ENCODE results near the gene CRYGN. TPM values are rescaled to one million over a fixed set of nuclear protein-coding genes. Genes with fewer than 3 reads are reported as not detected.

The CRYGN gene
- total and polyA plus RNA-seq, 9 of the 15 experiments (the other 6 are each of a cell fraction or from before 2014, with no cell fraction given) = not detected

DNA sequence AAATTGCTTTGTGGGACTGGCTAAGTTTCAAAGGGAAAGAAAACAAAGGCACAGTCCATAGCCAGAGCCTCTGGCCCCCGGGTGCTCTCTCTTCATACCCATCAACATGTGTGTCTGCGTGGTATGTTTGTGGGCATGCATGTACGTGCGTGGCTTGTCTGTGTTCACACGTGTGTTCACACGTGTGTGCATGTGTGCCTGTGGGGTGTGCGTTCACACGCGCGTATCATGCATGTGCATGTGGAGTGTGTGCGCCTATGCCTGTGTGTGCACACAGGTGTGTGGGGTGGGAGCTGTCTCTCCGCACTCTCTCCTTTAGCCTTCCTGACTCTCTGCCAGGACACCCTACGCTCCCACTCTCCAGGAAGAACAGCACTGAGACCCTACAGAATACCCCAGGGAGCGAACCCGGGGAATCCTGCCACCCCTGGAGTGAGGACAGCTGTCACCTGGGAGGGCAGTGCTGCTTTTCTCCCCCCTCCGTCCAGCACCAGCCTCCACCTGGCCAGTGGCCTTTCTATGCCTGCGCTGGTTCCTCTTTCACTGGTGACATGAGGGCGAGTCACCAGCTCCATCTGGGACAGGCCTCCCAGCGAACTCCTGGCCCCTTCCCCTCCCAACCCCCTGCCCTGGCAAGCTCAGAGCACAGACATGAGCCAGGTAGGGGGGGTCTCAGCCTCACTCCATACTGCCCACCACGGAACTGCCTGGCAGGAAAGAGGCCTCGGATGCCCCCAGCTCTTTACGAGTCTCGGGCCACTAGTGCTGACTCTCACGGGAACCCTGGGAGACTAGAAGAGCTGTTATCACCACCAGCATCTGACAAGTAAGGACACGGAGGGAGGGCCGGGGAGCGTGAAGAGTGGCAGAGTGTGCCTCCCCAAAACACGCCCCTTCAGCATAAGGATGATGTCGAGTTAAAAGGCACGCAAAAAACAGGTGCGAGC lies 46.6 kb downstream of the CRYGN start (continued):
- TF ChIP-seq, protein P1, sequence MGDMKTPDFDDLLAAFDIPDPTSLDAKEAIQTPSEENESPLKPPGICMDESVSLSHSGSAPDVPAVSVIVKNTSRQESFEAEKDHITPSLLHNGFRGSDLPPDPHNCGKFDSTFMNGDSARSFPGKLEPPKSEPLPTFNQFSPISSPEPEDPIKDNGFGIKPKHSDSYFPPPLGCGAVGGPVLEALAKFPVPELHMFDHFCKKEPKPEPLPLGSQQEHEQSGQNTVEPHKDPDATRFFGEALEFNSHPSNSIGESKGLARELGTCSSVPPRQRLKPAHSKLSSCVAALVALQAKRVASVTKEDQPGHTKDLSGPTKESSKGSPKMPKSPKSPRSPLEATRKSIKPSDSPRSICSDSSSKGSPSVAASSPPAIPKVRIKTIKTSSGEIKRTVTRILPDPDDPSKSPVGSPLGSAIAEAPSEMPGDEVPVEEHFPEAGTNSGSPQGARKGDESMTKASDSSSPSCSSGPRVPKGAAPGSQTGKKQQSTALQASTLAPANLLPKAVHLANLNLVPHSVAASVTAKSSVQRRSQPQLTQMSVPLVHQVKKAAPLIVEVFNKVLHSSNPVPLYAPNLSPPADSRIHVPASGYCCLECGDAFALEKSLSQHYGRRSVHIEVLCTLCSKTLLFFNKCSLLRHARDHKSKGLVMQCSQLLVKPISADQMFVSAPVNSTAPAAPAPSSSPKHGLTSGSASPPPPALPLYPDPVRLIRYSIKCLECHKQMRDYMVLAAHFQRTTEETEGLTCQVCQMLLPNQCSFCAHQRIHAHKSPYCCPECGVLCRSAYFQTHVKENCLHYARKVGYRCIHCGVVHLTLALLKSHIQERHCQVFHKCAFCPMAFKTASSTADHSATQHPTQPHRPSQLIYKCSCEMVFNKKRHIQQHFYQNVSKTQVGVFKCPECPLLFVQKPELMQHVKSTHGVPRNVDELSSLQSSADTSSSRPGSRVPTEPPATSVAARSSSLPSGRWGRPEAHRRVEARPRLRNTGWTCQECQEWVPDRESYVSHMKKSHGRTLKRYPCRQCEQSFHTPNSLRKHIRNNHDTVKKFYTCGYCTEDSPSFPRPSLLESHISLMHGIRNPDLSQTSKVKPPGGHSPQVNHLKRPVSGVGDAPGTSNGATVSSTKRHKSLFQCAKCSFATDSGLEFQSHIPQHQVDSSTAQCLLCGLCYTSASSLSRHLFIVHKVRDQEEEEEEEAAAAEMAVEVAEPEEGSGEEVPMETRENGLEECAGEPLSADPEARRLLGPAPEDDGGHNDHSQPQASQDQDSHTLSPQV (IDR thresholded peaks at IDR 0.05) = 0 out of 2 replicates have a peak, but pooled peaks have one; percentile 37
- no peak for TF ChIP-seq ZKSCAN8 (CRISPR knock-in tag; IDR thresholded peaks at IDR 0.05)
- TF ChIP-seq, protein P2, sequence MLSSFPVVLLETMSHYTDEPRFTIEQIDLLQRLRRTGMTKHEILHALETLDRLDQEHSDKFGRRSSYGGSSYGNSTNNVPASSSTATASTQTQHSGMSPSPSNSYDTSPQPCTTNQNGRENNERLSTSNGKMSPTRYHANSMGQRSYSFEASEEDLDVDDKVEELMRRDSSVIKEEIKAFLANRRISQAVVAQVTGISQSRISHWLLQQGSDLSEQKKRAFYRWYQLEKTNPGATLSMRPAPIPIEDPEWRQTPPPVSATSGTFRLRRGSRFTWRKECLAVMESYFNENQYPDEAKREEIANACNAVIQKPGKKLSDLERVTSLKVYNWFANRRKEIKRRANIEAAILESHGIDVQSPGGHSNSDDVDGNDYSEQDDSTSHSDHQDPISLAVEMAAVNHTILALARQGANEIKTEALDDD (IDR thresholded peaks at IDR 0.05) = no peak; the same call in 1 of the 2 replicates
- no peak for TF ChIP-seq ZNF717 (CRISPR knock-in tag; IDR thresholded peaks at IDR 0.05)
- no peak for TF ChIP-seq NFATC3 (IDR thresholded peaks at IDR 0.05)
- no peak for TF ChIP-seq HOXB6 (CRISPR knock-in tag; IDR thresholded peaks at IDR 0.05; ENCODE audit: borderline replicate concordance)
- TF ChIP-seq SMARCE1 (IDR thresholded peaks at IDR 0.05) = no peak; the same call in 1 of the 2 replicates
- TF ChIP-seq NRF1 (conservative IDR thresholded peaks at IDR 0.05 in 1 of 2, IDR thresholded peaks at IDR 0.05 in 1 of 2) = peak in 1 of 2 experiments; percentile 11; a peak in 1 of 4 replicates
- no peak for TF ChIP-seq CCNT2 (IDR thresholded peaks at IDR 0.05; ENCODE audit: borderline replicate concordance, extremely low read depth, insufficient read length, low read depth, low read length)
- no peak for TF ChIP-seq FOXP1 (CRISPR knock-in tag; IDR thresholded peaks at IDR 0.05)
- TF ChIP-seq, protein P3, sequence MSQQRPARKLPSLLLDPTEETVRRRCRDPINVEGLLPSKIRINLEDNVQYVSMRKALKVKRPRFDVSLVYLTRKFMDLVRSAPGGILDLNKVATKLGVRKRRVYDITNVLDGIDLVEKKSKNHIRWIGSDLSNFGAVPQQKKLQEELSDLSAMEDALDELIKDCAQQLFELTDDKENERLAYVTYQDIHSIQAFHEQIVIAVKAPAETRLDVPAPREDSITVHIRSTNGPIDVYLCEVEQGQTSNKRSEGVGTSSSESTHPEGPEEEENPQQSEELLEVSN (IDR thresholded peaks at IDR 0.05; ENCODE audit: borderline replicate concordance in 1 of 2, extremely low read depth in 1 of 2, insufficient read depth in 1 of 2, insufficient read length in 1 of 2, low read depth in 1 of 2, low read length in 1 of 2, poor library complexity in 1 of 2, severe bottlenecking in 1 of 2) = peak in 1 of 2 experiments; percentile 5
- TF ChIP-seq DPF2 (IDR thresholded peaks at IDR 0.05) = 0 out of 2 replicates have a peak, but pooled peaks have one; percentile 30
- TF ChIP-seq HDAC2 (IDR thresholded peaks at IDR 0.05) = no peak
- no peak for TF ChIP-seq GABPA (tag; conservative IDR thresholded peaks at IDR 0.05; ENCODE audit: low read depth)
- TF ChIP-seq ZBTB8A (IDR thresholded peaks at IDR 0.05; ENCODE audit: partially characterized antibody) = no peak
- TF ChIP-seq, protein P4, sequence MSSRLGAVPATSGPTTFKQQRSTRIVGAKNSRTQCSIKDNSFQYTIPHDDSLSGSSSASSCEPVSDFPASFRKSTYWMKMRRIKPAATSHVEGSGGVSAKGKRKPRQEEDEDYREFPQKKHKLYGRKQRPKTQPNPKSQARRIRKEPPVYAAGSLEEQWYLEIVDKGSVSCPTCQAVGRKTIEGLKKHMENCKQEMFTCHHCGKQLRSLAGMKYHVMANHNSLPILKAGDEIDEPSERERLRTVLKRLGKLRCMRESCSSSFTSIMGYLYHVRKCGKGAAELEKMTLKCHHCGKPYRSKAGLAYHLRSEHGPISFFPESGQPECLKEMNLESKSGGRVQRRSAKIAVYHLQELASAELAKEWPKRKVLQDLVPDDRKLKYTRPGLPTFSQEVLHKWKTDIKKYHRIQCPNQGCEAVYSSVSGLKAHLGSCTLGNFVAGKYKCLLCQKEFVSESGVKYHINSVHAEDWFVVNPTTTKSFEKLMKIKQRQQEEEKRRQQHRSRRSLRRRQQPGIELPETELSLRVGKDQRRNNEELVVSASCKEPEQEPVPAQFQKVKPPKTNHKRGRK (tag; IDR thresholded peaks at IDR 0.05) = no peak
- no peak for TF ChIP-seq STAG1 (CRISPR knock-in tag; IDR thresholded peaks at IDR 0.05; ENCODE audit: borderline replicate concordance)
- no peak for TF ChIP-seq ZNF212 (CRISPR knock-in tag; IDR thresholded peaks at IDR 0.05)
- no peak for TF ChIP-seq FOXK2 (conservative IDR thresholded peaks at IDR 0.05 in 1 of 2, IDR thresholded peaks at IDR 0.05 in 1 of 2; ENCODE audit: low read depth in 2 of 2)
